ENCODE measurements around the gene HBZ. TPM values are rescaled to one million over a fixed set of nuclear protein-coding genes. Genes with fewer than 3 reads are reported as not detected.
"Not testable (repeated sequence)": the region's sequence is repeated elsewhere in the genome, so short reads cannot be mapped to it uniquely, and the experiment has no call there.

HBZ gene
- total RNA-seq, 2 experiments from 2014 or later = not detected

DNA sequence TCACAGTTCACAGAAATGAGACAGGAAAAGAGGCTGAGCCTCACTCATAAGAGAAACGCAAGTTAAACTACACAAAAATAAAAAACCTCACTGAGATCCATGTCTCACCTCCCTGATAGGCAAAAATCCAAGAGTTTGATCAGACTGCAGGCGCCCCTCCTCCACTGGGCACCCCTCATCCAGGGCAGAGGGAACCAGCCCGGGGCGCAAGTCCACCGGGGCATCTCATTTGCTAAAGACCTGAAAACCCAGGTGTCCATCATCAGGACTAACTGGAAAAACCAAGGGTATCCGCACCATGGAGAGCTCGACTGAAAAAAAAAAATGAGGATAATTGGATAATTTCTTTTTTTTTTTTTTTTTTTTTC lies 2.6 kb downstream of the HBZ start:
- Histone ChIP-seq H3K4me3 (ENCODE audit: low read length) (peak overlapping the region; percentile 42), H3K9me3 (ENCODE audit: control insufficient read depth in 1 of 2, insufficient read depth in 1 of 2, low read length in 2 of 2) (peaks cover 0 to 5% of the 10 kb centered on the region in 2 experiments), H3K27ac (ENCODE audit: low read depth in 1 of 2, low read length in 2 of 2) (no peak overlapping the region), H3K27me3 (ENCODE audit: control insufficient read depth in 1 of 2, insufficient read depth in 2 of 2, low read length in 2 of 2) (peaks cover 17 to 26% of the 10 kb centered on the region in 2 experiments), H3K36me3 (ENCODE audit: insufficient read depth, low read length) (no peaks in the 10 kb centered on the region), H3K4me1 (ENCODE audit: insufficient read depth, low read length) (peaks cover 10% of the 10 kb centered on the region)
- no peaks in the 10 kb centered on the region for H3K36me3 Mint-ChIP-seq (ENCODE audit: low read depth)
- H3K9me3 Mint-ChIP-seq = no peaks in the 10 kb centered on the region
- ChIA-PET CTCF (no interaction called here), POLR2A (no interaction called here)
- ATAC-seq (ENCODE audit: poor library complexity) = no peak
- TF ChIP-seq, protein P1, sequence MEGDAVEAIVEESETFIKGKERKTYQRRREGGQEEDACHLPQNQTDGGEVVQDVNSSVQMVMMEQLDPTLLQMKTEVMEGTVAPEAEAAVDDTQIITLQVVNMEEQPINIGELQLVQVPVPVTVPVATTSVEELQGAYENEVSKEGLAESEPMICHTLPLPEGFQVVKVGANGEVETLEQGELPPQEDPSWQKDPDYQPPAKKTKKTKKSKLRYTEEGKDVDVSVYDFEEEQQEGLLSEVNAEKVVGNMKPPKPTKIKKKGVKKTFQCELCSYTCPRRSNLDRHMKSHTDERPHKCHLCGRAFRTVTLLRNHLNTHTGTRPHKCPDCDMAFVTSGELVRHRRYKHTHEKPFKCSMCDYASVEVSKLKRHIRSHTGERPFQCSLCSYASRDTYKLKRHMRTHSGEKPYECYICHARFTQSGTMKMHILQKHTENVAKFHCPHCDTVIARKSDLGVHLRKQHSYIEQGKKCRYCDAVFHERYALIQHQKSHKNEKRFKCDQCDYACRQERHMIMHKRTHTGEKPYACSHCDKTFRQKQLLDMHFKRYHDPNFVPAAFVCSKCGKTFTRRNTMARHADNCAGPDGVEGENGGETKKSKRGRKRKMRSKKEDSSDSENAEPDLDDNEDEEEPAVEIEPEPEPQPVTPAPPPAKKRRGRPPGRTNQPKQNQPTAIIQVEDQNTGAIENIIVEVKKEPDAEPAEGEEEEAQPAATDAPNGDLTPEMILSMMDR (IDR thresholded peaks at IDR 0.05) = no peak
- peaks cover 66% of the 10 kb centered on the region for H3K27me3 Mint-ChIP-seq
- no peak overlapping the region for H3K27ac Mint-ChIP-seq
- DNase-seq = no peak
- H3K4me3 Mint-ChIP-seq = peak overlapping the region; percentile 78
- H3K4me1 Mint-ChIP-seq (ENCODE audit: low read depth) = peaks cover 6% of the 10 kb centered on the region
- intact Hi-C loops (cut with DNase I, micrococcal nuclease) = no loop called here

DNA sequence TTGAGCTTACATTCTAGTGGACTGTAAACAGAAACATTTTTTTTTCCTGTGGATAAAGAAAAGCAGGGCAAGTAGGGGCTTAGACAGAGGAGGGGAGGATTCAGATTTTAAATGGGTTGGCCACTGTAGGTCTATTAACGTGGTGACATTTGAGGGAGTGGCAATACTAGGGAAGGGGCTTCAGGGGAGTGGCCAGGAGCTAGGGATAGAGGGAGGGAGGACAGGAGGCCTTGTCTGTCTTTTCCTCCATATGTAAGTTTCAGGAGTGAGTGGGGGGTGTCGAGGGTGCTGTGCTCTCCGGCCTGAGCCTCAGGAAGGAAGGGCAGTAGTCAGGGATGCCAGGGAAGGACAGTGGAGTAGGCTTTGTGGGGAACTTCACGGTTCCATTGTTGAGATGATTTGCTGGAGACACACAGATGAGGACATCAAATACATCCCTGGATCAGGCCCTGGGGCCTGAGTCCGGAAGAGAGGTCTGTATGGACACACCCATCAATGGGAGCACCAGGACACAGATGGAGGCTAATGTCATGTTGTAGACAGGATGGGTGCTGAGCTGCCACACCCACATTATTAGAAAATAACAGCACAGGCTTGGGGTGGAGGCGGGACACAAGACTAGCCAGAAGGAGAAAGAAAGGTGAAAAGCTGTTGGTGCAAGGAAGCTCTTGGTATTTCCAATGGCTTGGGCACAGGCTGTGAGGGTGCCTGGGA lies 6.8 kb downstream of the HBZ start:
- H3K27ac Mint-ChIP-seq = no peak overlapping the region
- H3K4me1 Mint-ChIP-seq (ENCODE audit: low read depth) = peaks cover 10% of the 10 kb centered on the region
- no peak overlapping the region for H3K4me3 Mint-ChIP-seq
- Histone ChIP-seq H3K9me3 (ENCODE audit: control insufficient read depth in 1 of 2, insufficient read depth in 1 of 2, low read length in 2 of 2) (peaks cover 0 to 4% of the 10 kb centered on the region in 2 experiments), H3K4me1 (ENCODE audit: insufficient read depth, low read length) (peaks cover 8% of the 10 kb centered on the region), H3K36me3 (ENCODE audit: insufficient read depth, low read length) (no peaks in the 10 kb centered on the region), H3K27ac (ENCODE audit: low read depth in 1 of 2, low read length in 2 of 2) (no peak overlapping the region), H3K4me3 (ENCODE audit: low read length) (no peak overlapping the region), H3K27me3 (ENCODE audit: control insufficient read depth in 1 of 2, insufficient read depth in 2 of 2, low read length in 2 of 2) (peaks cover 28 to 33% of the 10 kb centered on the region in 2 experiments)
- ATAC-seq (ENCODE audit: poor library complexity) (no peak), DNase-seq (no peak)
- no peaks in the 10 kb centered on the region for H3K9me3 Mint-ChIP-seq
- H3K27me3 Mint-ChIP-seq = peaks cover 58% of the 10 kb centered on the region
- ChIA-PET CTCF (no interaction called here), POLR2A (no interaction called here)
- intact Hi-C loops (cut with DNase I, micrococcal nuclease) = no loop called here
- no peaks in the 10 kb centered on the region for H3K36me3 Mint-ChIP-seq (ENCODE audit: low read depth)
- TF ChIP-seq, protein P1 (IDR thresholded peaks at IDR 0.05) = no peak

- H3K27ac Mint-ChIP-seq; intact Hi-C loops (cut with DNase I, micrococcal nuclease); CTCF ChIA-PET; POLR2A ChIA-PET; H3K36me3 ChIP-seq (ENCODE audit: insufficient read depth, low read length); H3K27ac ChIP-seq (ENCODE audit: low read depth in 1 of 2, low read length in 2 of 2); ATAC-seq (ENCODE audit: poor library complexity); H3K36me3 Mint-ChIP-seq (ENCODE audit: low read depth); DNase-seq; H3K4me1 Mint-ChIP-seq (ENCODE audit: low read depth); H3K4me1 ChIP-seq (ENCODE audit: insufficient read depth, low read length); H3K9me3 ChIP-seq (ENCODE audit: control insufficient read depth in 1 of 2, insufficient read depth in 1 of 2, low read length in 2 of 2); H3K4me3 ChIP-seq (ENCODE audit: low read length); H3K4me3 Mint-ChIP-seq; H3K9me3 Mint-ChIP-seq: not testable (repeated sequence)
- H3K27me3 ChIP-seq (ENCODE audit: control insufficient read depth in 1 of 2, insufficient read depth in 2 of 2, low read length in 2 of 2) = peaks cover 23 to 28% of the 10 kb centered on the region in 2 experiments
- H3K27me3 Mint-ChIP-seq = peaks cover 51% of the 10 kb centered on the region
Observed at GRCh38 chr16:160242-160641, 7.8 kb downstream of the HBZ start.

DNA sequence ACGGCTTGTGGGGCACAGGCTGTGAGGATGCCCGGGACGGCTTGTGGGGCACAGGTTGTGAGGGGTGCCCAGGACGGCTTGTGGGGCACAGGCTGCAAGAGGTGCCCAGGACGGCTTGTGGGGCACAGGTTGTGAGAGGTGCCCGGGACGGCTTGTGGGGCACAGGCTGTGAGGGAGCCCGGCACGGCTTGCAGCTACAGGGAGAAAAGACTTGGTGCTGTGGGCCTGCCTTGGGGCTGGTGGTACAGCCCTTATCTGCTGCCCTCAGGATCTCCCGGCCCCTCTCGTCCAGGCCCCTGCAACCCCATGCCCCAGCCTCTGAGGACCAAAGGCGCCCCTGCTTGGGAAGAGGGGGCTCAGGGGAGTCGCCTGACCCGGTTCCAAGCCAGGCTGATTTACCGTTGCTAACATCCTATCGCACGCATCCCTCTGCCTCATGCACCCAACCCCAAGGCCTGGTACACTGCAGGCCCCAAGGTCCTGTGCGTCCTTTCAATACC lies 8.3 kb downstream of the HBZ start:
- H3K9me3 Mint-ChIP-seq = no peaks in the 10 kb centered on the region
- Histone ChIP-seq H3K27ac (ENCODE audit: low read depth in 1 of 2, low read length in 2 of 2) (no peak overlapping the region), H3K9me3 (ENCODE audit: control insufficient read depth in 1 of 2, insufficient read depth in 1 of 2, low read length in 2 of 2) (peaks cover 0 to 8% of the 10 kb centered on the region in 2 experiments), H3K27me3 (ENCODE audit: control insufficient read depth in 1 of 2, insufficient read depth in 2 of 2, low read length in 2 of 2) (peaks cover 25 to 29% of the 10 kb centered on the region in 2 experiments), H3K4me1 (ENCODE audit: insufficient read depth, low read length) (peaks cover 9% of the 10 kb centered on the region), H3K4me3 (ENCODE audit: low read length) (no peak overlapping the region), H3K36me3 (ENCODE audit: insufficient read depth, low read length) (no peaks in the 10 kb centered on the region)
- no peak overlapping the region for H3K4me3 Mint-ChIP-seq
- H3K36me3 Mint-ChIP-seq (ENCODE audit: low read depth) = no peaks in the 10 kb centered on the region
- TF ChIP-seq, protein P1 (IDR thresholded peaks at IDR 0.05) = no peak
- H3K4me1 Mint-ChIP-seq (ENCODE audit: low read depth) = peaks cover 4% of the 10 kb centered on the region
- DNase-seq (no peak), ATAC-seq (ENCODE audit: poor library complexity) (no peak)
- ChIA-PET POLR2A (no interaction called here), CTCF (no interaction called here)
- peaks cover 52% of the 10 kb centered on the region for H3K27me3 Mint-ChIP-seq
- no peak overlapping the region for H3K27ac Mint-ChIP-seq
- intact Hi-C loops (cut with DNase I, micrococcal nuclease) = no loop called here
